HL-60/S4 treated with phorbol 12-myristate 13-acetate at 8.2 ng/mL for 4 days and 3 days (cell line): ENCODE results near the gene OSBPL10.
"Not testable (repeated sequence)": the region's sequence is repeated elsewhere in the genome, so short reads cannot be mapped to it uniquely, and the experiment has no call there.

Experiments
- in situ Hi-C: fragments of 300-500 bp; cut with MboI; formaldehyde crosslinking; loops from 2 replicates; pipeline ENCODE4 v1.15.0; 2022; ENCODE audit warnings: low sequenced_read_pairs

Gene OSBPL10

DNA sequence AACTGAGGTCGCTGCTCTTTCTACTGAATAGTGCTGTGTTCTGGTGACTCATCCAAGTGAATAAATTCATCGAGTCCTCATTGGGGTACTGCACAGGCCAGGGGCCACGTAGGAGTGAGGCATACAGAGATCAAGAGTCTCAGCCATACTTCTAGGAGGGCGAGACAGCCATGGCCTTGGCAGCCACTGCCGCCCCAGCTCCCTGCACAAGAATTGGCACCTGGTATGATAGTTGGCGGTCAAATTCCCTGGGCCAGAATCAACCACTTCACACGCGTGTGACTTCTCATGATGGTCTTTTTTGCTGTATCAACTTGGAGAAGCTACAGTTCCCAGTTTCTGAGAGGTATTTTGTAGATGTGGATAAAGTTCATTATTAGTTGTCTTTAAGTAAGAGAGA is 161.6 kb downstream of the OSBPL10 start:
- in situ Hi-C loops: no loop called here

GRCh38 chr3:31817411-31817966 is 163.6 kb downstream of the OSBPL10 start:
- in situ Hi-C loops: no loop called here

- in situ Hi-C loops: no loop called here
Measured at GRCh38 chr3:31815631-31816440, 165.2 kb downstream of the OSBPL10 start.

DNA sequence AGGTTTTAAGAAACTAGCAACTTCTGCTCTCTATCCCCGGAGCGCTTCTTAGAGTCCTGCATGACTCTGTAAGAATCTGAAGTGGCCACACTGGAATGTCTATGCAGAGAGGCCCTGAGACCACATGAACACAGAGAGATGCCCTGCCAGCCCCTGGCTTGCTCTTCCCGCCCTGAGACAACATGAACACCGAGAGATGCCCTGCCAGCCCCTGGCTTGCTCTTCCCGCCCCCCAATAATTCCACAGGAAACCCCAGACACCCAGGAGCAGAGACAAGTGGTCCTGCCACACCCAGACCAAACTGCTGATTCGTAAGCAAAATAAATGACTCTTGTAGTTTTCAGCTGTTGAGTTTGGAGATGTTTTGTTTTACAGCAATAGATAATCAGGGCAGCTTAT is 166.1 kb downstream of the OSBPL10 start:
- in situ Hi-C loops: no loop called here

- in situ Hi-C loops: no loop called here
Measured at GRCh38 chr3:31813686-31814085, 167.4 kb downstream of the OSBPL10 start.

DNA sequence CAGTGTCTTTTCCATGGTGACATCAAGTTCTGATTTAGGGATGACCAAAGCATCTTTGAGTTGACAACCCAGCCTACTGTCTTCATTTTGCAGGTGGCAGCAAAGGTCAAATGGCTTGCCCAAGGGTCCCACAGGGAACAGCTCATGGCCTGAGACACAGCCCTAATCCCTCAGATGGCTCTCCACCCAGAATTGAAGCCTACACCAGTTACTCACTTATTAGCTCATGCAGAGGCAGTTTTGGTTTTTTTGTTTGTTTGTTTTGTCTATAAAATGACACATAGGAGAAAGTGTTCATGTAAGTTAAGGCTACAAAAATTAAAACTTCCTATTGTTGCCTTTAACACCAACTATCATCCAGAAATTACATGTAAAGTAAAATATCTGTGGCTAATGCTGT is 167.9 kb downstream of the OSBPL10 start:
- in situ Hi-C loops: no loop called here

DNA sequence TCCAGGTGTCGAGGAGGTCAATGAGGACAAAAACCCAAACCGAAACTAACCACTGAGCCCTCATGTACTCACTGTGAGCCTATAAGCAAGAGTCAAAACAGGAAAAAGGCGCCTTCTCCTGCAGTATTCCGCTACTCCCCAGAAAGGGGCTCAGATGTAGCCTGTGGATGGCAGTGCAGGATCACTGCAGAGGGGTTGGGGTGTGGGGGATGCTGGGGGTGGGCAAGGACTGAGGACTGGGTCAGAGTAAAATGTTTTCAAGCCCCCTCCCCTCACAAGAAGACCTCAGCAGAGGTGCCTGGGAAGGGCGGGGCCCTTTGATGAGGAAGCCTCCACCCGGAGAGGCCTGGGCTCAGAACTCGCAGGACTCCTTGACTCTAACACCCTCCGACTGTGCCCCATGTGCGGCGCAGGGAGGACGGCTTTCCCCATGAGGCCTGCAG is 170.1 kb downstream of the OSBPL10 start:
- in situ Hi-C loops: no loop called here

DNA sequence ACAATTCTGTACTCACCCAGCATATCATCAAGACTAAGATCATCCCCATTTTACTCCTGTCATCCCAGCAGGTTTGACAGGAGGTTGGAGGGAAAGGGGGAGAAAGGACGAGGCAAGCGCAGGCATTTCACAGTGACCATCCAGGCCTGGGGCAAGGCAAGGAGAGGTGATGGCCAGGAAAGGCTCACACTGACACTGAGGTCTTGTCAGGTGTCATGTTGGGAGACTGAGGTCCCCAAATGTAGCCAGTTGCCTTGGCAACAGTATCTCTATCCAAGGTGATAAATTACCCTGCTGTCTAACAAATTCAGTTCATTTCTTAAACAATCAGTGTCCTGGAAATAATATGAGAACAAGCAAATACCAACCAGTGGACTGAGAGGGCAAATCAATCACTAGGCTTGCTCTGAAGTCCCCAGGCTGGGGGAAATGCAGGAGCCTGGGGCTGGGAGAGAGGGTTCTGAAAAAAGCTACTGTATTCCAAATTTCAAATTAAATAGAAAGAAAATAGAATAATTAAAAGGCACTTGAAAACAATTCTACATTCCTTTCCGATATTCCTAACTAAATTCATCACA is 172.8 kb downstream of the OSBPL10 start:
- in situ Hi-C loops: no loop called here

DNA sequence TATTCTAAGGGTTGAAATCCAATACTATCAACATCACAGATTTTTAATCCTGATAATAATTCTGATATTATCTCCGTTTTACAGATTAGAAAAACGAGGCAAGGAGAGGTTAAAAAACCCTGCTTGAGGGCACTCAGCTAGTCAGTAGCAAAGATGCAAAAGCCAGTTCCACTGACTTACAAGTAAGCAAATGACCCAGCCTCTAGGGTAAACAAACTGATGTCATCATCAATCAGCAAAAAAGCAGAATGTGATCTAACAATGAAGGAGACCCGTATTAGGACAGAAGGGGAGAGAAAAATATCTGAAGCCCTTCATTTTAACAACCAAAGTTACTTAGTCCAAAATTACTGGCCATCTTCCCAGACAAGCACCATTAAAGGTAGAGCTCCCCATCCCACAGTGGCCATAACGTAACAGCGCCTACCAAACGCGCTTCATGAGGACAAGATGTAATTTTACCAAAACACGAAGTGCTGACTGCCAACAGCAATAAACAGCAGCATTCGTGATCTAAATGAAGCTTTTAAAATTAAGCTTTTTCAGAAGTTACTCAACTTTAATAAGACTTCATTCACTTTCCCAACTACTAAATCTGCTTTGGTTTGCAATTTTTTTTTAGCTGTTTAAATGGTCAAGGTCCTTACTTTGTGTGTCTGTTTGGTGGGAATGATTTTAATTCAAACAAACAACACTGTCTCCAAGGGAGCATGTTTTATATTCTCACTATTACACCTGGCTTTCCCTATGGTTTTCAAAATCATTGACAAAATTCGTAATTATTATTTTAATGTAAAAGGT is 176.6 kb downstream of the OSBPL10 start:
- in situ Hi-C loops: no loop called here

DNA sequence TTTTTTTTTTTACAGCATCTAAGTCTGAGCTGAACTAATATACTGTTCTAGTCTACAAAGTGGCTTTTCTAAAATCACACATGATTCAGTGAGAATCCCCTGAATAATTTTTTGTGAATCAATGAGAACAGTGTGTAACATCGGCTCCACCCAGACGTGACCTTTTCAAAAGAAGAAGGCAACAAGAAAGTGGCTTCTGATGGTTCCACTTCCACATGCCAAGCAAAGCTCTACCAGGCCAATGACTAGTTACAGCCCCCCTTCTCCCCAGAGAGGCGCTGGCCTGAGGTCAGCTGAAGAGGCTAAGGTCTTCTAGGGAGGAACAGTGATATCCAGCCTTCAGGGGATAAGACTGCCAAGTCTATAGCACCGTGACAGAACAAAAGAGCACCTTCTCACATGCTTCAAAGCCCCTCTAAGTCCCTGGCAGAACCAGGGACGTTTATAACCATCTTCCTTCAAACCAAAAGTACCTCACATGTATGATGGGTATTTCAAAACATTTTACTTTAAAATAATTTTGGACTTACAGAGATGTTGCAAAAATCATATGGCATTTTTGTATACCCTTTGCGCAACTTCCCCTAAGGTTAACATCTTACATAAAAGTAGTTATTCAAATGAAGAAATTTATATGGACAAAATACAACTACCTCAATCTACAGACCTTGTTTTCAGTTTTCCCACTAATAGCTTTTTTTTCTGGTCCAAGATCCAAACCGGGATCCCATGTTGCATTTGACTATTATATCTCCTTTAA is 177.9 kb downstream of the OSBPL10 start:
- in situ Hi-C loops: no loop called here

GRCh38 chr3:31800436-31800835 is 180.6 kb downstream of the OSBPL10 start:
- in situ Hi-C loops: no loop called here

- in situ Hi-C loops: no loop called here
Measured at GRCh38 chr3:31798840-31799239, 182.2 kb downstream of the OSBPL10 start.

GRCh38 chr3:31793821-31794220 is 187.2 kb downstream of the OSBPL10 start:
- in situ Hi-C loops: no loop called here

- in situ Hi-C loops: no loop called here
Measured at GRCh38 chr3:31791090-31791430, 190.0 kb downstream of the OSBPL10 start.

GRCh38 chr3:31790193-31791089 is 190.6 kb downstream of the OSBPL10 start:
- in situ Hi-C loops: no loop called here

- in situ Hi-C loops: no loop called here
Measured at GRCh38 chr3:31789429-31789828, 191.6 kb downstream of the OSBPL10 start.

DNA sequence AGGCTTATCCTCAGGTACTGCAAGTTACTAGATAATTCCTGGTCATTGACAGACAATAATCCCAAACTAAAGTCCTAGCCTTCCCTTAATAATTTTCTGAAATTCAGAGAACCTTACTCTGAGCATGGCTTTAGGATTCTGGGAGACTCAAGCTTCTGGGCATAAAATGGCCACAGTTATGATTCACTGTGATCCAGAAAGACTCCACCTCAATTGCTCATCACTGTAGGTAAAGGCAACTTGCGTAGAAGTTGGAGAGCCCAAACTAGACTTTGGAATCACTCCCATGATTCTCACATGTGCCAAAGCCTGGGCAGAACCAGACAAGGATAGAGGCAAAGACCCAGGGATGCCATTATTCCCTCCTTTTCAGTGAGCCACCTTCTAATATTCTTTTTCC is 195.3 kb downstream of the OSBPL10 start:
- in situ Hi-C loops: no loop called here

DNA sequence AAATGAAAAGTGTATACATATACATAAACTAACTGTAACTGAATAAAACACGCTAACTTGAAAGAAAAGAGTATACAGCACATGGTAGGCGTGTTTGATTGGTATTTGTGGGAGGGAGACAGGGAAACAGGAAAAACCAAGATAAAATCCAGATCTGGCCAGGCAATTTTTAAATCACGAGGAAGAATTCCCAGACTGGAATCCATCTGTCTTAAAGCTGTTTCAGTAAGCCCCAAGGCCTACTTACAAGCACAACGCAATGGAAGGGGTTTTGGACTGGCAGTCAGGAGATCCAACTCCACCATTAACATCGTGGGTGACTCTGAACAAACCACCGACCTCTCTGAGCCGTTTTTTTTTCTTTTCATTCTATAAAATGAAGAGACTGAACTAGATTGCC is 195.8 kb downstream of the OSBPL10 start:
- in situ Hi-C loops: no loop called here

GRCh38 chr3:31783851-31784250 is 197.2 kb downstream of the OSBPL10 start:
- in situ Hi-C loops: not testable (repeated sequence)

GRCh38 chr3:31782306-31782705 is 198.8 kb downstream of the OSBPL10 start:
- in situ Hi-C loops: not testable (repeated sequence)
